HepG2 (cell line): ENCODE results near the gene COL10A1.

Experiments used
- ELF4 ChIP-seq: sonication (generic); formaldehyde crosslinking; IDR thresholded peaks from 2 replicates; pipeline ENCODE4 v1.5.0; 2020; ENCODE audit warnings: missing genetic modification reagents, mild to moderate bottlenecking, moderate library complexity, borderline replicate concordance
- MEIS2 ChIP-seq: sonication (generic); formaldehyde crosslinking; IDR thresholded peaks from 2 replicates; pipeline ENCODE4 v1.9.0; 2021; ENCODE audit warnings: mild to moderate bottlenecking, missing genetic modification reagents
- TF ChIP-seq, protein P1 (sequence below): IDR thresholded peaks from 2 replicates; pipeline ENCODE4 v1.6.1; 2012; ENCODE audit warnings: low read depth, low read length, improper control_type of control experiment

DNA sequence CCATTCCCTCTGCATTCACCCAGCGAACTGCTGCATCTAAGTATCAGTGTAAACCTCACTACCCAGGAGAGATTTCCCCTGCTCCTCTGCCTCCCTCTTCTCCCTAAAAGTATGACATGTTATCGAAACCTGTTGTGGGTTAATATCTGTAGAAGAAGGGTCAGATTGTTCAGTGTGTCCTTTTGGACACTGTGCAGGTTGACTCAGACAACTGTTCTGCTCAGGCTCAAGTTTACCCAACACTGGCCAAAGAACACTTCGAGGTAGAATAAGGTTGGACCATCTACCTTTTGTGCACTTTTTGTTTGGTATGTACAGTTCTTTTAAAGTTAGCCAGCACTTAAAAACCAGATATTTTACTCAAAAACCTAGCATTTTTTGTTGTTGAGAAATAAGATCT is 20.7 kb downstream of the COL10A1 start:
- no peak for TF ChIP-seq ELF4 (CRISPR knock-in tag)
- TF ChIP-seq, protein P1, sequence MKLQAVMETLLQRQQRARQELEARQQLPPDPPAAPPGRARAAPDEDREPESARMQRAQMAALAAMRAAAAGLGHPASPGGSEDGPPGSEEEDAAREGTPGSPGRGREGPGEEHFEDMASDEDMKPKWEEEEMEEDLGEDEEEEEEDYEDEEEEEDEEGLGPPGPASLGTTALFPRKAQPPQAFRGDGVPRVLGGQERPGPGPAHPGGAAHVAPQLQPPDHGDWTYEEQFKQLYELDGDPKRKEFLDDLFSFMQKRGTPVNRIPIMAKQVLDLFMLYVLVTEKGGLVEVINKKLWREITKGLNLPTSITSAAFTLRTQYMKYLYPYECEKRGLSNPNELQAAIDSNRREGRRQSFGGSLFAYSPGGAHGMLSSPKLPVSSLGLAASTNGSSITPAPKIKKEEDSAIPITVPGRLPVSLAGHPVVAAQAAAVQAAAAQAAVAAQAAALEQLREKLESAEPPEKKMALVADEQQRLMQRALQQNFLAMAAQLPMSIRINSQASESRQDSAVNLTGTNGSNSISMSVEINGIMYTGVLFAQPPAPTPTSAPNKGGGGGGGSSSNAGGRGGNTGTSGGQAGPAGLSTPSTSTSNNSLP = no peak
- no peak for TF ChIP-seq MEIS2 (CRISPR knock-in tag)
